Measurements from ENCODE around the gene YWHAE.
"Not testable (repeated sequence)": the region's sequence is repeated elsewhere in the genome, so short reads cannot be mapped to it uniquely, and the experiment has no call there.

YWHAE gene

DNA sequence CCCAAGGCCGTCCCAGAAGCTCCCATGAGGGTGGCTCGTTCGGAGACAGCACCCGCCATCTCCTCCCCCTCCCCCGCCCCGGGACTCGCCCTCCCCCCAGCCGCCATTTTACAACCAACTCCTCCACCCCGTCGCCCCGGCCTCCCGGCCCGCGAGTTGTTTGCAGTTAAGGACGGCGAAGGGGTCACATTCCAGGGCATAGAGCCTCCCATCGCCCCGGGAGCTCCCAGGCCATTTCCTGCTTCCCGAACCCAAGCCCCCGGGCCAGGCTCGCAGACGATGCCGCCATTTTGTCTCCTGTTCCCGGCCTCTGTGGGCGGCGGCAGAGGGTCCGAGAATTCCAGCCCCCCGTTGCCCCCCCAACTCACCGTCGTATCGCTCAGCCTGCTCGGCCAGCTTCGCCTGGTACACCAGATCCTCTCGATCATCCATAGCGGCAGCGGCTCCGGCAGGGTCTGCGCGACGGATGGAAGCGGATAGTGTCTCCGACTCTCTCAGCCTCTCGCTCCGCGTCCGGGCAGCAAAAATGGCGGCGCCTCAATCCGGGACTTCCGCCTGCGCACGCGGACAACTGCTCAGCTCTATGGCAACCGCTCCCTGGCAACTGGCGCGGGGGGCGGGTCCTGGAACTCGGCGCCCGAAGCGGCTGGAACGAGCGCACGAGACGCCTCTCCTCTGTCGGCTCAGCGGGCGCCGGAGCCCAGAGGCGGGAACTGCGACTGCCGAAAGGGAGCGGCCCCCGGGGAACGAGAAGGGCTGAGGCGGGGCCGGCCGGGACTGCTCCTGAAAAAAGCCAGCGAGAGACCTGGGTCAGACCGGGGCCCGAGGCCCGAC, at the start of gene YWHAE:
YWHAE (minus strand) TSS at position 544 of the 834 bp plus-strand sequence; CDS start at position 432, 112 bp downstream.
- peak; percentile 98 for DNase-seq
- ATAC-seq: peak; percentile 98

DNA sequence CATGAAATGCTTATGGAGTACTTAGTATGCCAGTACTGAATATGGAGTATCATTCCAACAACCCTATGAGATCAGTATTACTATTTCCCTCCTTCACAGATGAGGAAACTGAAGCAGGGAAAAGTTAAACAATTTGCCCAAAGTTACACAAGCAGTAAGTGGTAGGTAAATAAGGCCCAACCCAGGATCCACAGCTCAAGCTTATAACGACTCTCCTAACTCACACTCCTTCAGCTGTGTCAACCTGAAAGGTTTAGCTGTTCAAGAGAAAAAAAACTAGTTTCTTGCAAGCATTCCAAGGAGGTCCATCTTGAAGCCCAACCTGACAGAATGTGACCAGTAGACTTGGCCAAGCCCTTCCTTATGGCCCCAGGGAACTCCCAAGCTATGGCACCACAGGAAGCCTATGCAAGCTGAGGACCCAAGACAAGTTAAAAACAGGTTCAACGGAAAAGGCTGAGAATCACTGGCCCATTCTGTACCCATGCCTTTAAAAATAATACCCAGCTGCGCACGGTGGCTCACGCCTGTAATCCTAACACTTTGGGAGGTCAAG, 49.5 kb upstream of the YWHAE start:
- no peak for ATAC-seq
- DNase-seq: no peak

DNA sequence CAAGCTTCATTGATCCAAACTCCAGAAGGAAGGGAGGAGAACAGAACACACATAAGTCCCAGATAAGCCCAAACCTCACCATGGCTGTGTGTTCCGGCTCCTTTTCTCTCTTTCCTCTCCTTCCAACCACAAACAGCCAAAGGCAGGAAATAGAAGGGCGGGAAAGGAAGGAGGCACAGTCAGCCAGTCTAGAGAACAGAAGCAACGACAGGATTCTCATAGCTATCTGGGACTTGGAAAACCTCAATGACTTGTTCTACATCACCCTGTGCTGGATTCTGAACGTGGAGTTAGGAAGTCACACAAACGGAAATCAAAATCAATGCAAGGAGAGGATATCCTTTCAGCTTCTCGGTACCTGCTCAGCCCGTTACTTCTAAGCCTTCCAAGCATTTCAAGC, 47.0 kb upstream of the YWHAE start:
- DNase-seq: no peak
- ATAC-seq: no peak

DNA sequence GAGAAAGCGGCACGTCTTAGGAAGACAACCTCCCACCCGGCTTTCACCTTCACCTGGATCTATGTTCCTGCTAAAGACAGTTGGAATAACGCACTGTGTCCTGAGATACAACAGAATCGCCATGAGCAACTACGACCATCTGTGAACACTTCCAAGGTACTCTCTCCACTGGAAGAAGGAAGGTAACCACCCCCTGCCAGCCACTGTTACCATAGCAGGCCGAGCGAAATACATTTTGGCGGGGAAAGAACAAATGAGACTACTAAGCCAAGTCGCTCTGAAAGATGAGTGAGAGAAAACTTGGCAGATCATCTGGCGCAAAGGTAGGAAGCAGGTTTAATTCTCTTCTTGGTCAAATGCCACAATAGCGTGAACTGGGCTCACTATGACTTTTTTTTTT, 46.2 kb upstream of the YWHAE start:
- ATAC-seq (no peak), DNase-seq (no peak)

DNA sequence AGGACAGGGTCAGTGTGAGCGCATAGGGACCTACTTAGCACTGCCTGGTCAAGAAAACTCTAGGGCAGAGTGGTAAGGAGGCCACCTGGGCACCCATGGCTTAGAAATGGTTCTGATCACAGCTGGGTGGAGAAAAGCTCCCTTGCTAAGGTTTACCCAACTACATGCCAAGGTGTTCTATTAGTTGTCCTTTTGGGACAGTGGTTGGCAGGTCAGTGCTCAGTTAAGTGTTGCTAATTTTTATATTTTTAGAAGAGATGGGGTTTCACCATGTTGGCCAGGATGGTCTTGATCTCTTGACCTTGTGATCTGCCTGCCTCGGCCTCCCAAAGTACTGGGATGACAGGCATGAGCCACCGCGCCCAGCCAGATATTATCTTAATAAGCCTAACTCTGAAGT, 45.7 kb upstream of the YWHAE start:
- ATAC-seq, DNase-seq: not testable (repeated sequence)

DNA sequence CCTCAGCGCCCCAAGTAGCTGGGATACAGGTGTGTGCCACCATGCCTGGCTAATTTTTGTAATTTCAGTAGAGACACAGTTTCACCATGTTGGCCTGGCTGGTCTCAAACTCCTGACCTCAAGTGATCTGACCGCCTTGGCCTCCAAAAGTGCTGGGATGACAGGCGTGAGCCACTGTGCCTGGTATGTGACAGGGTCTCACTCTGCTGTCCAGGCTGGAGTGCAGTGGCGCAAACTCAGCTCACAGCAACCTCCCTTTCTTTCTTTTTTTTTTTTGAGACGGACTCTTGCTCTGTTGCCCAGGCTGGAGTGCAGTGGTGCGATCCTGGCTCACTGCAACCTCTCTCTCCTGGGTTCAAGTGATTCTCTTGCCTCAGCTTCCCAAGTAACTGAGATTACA, 42.7 kb upstream of the YWHAE start:
- DNase-seq, ATAC-seq: not testable (repeated sequence)

DNA sequence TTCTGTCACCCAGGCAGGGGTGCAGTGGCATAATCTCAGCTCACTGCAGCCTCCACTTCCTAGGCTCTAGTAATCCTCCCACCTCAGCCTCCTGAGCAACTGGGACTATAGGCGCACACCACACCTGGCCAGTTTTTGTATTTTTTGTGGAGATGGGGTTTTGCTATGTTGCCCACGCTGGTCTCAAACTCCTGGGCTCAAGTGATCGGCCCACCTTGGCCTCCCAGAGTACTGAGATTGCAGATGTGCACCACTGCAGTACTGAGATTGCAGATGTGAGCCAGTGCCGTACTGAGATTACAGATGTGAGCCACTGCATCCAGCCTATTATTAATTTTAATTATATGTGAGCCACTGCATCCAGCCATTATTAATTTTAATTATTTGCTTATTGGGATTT, 42.2 kb upstream of the YWHAE start:
- DNase-seq (no peak), ATAC-seq (no peak)

DNA sequence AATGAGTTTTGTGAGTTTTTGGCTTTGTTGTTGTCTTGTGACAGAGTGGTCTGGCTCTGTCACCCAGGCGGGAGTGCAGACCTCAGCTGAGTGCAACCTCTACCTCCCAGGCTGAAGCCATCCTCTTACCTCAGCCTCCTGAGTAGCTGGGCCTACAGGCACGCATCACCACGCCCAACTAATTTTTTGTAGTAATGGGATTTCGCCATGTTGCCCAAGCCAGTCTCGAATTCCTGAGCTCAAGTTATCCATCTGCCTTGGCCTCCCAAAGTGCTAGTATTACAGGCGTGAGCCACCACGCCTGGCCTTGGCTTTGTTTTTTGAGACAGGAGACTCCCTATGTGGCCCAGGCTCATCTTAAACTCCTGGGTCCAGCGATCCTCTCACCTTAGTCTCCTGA, 40.9 kb upstream of the YWHAE start:
- ATAC-seq: no peak
- no peak for DNase-seq

DNA sequence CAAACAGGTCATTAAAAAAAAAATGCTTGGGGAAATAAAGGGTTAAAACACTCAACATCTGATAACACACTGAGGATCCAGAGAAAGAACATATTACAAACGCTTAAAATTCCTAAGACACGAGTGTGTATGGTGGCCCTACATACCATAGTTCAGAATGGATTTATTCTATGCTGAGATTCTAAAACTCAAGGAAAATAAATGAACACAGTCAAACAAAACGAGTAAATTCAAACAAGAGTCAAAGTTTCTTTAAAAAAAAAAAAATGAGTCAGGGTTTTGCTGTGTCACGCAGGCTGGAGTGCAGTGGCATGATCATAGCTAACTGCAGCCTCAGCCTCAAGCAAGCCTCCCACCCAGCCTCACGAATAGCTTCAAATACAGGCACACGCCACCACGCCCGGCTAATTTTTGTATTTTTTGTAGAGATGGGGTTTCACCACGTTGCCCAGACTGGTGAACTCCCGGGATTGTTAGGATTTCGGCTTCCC, 38.6 kb upstream of the YWHAE start:
- ATAC-seq (no peak), DNase-seq (no peak)

DNA sequence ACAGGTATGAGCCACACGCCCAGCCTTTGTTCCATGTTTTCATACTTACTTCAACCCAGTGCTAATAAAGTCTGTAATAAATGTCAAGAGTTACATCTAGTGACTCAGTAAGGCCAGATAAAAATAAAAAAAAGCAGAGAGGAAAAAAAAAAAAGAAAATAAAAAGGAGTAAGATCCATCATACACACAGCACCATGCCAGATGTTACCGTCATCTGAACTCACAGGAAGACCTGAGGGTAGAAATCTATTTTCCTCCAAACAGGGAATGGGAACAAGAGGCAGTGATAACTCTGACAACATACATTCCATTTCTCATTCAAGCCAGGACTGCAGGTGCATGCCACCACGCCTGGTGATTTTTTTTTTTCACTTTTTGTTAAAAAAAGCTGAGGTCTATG, 35.3 kb upstream of the YWHAE start:
- ATAC-seq (no peak), DNase-seq (no peak)

DNA sequence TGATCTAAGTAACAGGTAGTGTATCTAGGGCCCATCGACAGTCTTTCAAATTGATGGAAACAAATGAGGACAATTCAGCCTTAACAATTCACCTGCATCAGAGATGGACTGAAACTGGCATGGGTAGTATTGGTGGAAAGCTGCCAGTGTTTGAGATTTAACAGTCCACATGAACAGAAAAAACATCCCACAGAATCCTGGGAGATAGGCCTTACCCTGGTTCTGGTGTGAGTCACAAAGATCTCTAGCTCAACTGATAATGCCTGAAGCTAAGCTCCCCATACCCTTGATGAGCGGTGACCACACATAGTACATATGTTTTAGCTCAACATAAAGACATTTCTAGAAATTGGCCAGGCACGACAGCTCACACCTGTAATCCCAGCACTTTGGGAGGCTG, 34.1 kb upstream of the YWHAE start:
- no peak for DNase-seq

DNA sequence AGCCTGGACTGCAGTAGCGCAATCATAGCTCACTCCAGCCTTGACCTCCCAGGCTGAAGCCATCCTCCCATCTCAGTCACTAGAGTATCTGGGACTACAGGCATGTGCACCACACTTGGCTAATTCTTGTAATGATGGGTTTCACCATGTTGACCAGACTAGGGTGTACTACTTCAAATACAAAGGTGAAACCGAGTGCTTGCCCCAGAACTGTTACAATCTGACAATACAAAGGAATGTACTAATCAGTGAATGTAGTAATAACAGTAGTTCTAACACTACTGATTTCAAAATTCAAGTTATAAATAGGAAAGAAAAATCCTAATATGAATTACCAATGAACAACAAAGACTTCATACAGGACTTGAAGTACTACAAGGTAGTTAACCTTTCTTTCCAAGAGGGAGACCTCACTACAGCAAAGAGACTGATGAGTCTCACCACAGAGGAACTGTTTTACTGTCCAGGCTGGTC, 31.6 kb upstream of the YWHAE start:
- ATAC-seq: peak; percentile 57
- no peak for DNase-seq

More for the DNA sequence above, 34.1 kb upstream of the YWHAE start:
- ATAC-seq: no peak

DNA sequence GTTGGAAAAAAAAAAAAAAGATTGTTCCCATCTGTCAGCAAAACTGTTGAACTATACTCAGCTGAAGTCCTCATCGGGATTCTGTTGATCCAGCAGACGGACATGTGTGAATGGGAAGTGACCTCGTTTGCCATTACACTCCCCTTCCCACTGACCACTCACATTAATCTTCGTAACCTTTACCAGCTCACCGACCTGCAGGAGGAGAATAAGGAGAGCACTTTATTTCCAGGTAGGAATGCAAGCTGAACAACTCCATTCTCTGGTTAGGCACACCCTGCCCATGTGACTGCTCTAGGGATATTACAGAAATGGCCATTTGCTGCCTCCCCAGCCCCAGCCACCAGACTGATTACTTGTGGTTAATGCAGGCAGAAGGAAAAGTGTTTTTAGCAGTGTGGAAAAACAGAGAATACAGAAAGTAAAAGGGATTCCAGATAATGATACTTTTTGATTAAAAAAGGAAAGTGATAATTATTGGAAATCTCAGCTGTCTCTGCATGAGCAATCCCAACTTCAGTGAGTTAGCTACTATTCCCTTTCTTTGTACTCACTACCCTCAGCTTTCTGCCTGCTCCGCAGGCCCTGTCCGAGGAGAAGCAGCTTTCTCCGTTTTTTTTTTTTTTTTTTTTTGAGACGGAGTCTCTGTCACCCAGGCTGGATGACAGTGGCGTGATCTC, 23.6 kb upstream of the YWHAE start:
- DNase-seq: no peak
- ATAC-seq: no peak

DNA sequence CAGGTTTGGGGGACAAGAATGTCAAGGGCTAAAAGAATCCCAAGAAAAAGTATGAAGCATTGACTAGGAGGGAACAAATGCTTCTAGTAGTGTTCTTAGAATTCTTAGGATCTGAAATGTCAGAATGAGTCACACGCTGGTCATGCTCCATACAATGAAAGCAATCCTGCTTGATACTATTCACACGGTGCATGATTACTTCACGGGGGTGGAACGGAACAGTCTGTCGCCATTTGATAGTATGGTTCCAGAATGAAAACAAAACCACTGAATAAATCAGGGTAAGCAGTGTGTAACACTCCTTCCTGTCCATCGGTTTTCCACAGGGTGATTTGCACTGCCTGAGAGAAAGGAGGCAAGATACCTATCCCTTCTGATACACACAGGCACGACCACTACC, 22.9 kb upstream of the YWHAE start:
- ATAC-seq (peak; percentile 84), DNase-seq (no peak)

DNA sequence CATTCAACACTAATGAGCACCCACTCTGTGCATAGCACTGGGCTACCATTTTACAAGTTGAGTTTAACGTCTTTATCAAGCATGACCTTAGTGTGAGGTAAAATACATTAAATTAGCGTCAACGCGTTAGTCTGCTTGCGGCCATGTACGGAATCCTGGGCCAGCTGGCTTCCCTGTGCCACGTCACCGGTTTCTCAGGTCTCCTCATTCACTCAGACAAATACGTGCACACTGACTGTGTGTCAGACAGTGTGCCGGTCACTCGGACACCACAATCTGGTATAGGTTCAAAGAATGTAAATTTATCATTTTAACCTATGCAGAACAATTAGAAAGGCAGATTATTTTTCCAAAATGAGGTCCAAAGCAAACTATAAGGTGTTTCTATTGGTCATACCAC, 21.4 kb upstream of the YWHAE start:
- no peak for ATAC-seq
- no peak for DNase-seq

DNA sequence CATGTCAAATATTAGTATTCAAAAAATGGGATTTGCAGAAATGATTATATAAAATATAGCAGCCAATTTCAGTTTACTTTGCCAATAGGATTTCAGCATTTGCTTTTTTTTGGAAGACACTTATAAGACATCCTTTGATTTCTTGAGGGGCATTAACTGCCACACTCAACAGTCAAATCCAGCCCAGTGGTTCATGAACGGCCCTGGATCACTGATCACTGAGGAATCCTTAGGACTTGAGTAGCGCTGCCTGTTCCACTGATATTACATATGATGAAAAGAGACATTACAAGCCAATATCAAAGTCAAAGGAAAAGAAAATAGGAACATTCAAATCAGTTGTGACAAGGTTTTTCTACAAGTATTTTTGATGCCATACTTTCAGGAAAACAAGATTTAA, 21.0 kb upstream of the YWHAE start:
- ATAC-seq: no peak
- no peak for DNase-seq

DNA sequence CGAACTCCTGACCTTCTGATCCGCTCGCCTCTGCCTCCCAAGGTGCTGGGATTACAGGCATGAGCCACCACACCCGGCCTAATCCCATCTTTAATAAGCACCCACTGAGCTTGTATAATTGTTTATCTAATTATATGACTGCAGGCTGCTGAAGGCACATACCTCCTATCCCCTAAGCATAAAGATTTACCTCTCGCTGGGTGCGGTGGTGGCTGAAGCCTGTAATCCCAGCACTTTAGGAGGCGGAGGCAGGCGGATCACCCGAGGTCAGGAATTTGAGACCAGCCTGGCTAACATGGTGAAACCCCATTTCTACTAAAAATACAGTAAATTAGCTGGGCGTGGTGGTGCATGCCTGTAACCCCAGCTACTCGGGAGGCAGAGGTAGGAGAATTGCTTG, 20.1 kb upstream of the YWHAE start:
- DNase-seq (no peak), ATAC-seq (no peak)

DNA sequence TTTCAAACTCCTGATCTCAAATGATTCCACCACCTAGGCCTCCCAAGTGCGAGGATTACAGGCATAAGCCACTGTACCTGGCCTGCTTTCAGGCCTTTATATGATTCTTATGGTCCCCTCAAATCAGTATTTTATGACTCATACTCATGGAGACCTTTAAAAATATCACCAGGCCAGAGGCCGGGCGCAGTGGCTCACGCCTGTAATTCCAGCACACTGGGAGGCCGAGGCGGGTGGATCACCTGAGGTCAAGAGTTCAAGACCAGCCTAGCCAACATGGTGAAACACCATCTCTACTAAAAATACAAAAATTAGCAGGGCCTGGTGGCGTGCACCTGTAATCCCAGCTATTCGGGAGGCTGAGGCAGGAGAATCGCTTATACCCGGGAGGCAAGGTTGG, 18.5 kb upstream of the YWHAE start:
- not testable (repeated sequence) for DNase-seq, ATAC-seq

DNA sequence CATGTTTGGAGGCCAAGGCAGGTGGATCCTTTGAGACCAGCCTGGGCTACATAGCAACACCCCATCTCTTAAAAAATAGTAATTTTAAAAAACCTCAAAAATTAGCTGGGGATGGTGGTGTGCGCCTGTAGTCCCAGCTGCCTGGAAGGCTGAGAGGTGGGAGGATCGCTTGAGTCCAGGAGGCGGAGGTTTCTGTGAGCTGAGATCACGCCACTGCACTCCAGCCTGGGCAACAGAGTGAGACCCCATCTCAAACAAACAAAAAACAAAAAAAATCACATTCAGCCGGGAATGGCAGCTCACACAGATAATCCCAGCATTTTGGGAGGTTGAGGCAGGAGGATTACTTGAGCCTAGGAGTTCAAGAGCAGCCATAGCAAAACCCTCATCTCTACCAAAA, 16.4 kb upstream of the YWHAE start:
- ATAC-seq (no peak), DNase-seq (no peak)

DNA sequence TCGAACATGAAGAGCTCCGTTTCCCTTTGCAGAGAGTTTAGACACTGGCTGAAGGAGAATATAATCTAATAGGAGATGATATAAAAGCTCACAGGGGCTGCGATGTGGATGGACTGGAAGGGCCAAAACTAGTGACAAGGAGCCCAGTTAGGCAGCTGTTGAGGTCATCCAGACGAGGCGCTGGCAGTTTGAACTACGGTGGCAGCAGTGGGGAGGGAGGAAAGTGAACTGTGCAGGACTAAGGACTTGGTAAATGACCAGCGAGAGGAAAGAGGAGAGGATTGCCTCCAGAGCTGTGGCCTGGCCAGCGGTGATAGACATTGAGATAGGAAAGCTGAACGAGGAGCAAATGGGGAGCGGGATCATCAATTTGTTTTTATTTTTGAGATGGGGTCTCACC, 14.6 kb upstream of the YWHAE start:
- DNase-seq (no peak), ATAC-seq (no peak)

DNA sequence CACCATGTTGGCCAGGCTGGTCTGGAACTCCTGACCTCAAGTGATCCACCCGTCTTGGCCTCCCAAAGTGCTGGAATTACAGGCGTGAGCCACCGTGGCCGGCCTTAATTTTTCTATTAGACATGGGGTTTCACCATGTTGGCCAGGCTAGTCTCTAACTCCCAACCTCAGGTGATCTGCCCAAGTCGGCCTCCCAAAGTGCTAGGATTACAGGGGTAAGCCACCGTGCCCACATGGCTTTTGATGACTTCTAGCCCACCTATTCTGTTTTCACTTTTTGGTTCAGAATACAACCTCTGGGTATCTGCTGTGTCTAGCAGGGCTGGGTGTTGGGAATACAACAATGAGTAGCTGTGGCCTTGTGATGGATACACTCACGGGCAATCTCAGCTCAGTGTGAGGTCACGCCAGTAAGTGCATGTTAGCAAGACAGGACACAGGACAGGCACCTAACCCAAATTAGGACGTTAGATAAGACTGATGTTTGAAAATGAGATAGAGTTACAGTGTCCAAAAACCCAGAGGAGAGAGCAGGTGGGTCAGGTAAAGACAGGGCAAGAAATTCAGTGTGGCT, 14.1 kb upstream of the YWHAE start:
- no peak for ATAC-seq
- no peak for DNase-seq

DNA sequence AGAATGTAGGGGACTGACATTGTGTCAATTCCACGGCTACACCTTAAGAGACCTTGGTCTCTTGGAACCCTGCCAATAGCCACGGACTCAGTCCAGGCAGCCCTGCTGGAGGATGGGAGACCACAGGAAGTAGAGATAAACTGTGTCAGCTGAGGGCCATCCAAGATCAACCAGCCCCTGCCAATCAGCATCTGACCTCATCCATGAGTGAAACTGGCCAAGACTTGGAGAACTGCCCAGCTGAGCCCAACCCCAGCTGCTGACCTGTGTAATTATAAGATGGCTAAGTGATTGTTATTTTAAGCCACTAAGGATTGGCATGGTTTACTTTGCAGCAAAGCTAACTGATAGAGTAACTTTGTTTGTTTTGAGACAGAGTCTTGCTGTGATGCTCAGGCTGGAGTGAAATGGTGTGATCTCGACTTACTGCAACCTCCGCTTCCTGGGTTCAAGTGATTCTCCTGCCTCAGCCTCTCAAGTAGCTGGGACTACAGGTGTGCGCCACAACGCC, 13.3 kb upstream of the YWHAE start:
- ATAC-seq (no peak), DNase-seq (no peak)

Data from stimulated activated naive CD8-positive, alpha-beta T cell treated with anti-CD3 and anti-CD28 coated beads, Interleukin-15, Interleukin-2, amounts not matched to agents 100 U/mL and 50 U/mL, for 24 hours (primary cell).